ENCODE measurements around the gene PIK3R3. TPM values are rescaled to one million over a fixed set of nuclear protein-coding genes. Genes with fewer than 3 reads are reported as not detected.

Gene PIK3R3
- total and polyA plus RNA-seq, 9 of the 15 experiments (the other 6 are each of a cell fraction or from before 2014, with no cell fraction given): 1.4 to 7.7 (median 4.6) TPM

DNA sequence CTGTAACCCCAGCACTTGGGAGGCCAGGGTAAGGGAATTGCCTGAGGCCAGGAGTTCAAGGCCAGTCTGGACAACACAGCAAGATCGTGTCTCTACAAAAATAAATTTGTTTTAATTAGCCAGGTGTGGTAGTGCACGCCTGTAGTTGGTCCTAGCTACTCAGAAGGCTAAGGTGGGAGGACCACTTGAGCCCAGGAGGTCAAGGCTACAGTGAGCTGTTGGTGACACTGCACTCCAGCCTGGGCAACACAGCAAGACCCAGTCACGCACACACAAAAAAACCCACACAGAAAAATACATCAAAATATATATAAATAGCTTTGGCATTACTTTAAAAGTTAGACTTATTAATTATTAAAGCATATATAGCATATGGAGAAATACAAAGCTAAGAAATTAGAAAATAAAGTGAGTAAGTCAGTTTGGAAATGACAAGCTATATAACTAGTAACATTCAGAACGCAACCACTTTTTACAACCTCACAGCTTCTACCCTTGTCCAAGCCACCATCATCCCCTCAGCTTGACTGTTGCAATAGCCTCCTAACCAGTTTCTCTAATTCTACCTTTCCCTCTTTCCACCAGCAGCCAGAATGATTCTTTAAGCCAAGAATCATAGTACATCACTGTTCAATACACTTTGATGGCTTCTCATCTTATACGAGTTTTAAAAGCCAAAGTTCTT is 14.5 kb downstream of the PIK3R3 start:
- no peaks in the 10 kb centered on the region for H3K9me1 ChIP-seq (ENCODE audit: control insufficient read depth, insufficient read depth, low read length)
- TF ChIP-seq ZNF121 (CRISPR knock-in tag; conservative IDR thresholded peaks at IDR 0.05): peak; percentile 81
- TF ChIP-seq, protein P1, sequence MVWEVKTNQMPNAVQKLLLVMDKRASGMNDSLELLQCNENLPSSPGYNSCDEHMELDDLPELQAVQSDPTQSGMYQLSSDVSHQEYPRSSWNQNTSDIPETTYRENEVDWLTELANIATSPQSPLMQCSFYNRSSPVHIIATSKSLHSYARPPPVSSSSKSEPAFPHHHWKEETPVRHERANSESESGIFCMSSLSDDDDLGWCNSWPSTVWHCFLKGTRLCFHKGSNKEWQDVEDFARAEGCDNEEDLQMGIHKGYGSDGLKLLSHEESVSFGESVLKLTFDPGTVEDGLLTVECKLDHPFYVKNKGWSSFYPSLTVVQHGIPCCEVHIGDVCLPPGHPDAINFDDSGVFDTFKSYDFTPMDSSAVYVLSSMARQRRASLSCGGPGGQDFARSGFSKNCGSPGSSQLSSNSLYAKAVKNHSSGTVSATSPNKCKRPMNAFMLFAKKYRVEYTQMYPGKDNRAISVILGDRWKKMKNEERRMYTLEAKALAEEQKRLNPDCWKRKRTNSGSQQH (CRISPR knock-in tag; IDR thresholded peaks at IDR 0.05): no peak
- WGBS (ENCODE audit: insufficient coverage, low coverage, missing lambda C conversion rate): 67% methylated on average over 5 of the region's 5 CpGs
- BruUV-seq (replicated peaks): no TSS peak
- H3K79me2 ChIP-seq (ENCODE audit: control insufficient read depth, insufficient read depth, low read length): no peaks in the 10 kb centered on the region
- H2AFZ ChIP-seq (ENCODE audit: low read depth, low read length): no peak overlapping the region
- no peak overlapping the region for H3K27ac ChIP-seq (ENCODE audit: extremely low read depth, low read depth, low read length)
- H3K4me2 ChIP-seq (ENCODE audit: insufficient read depth, low read length): no peak overlapping the region
- FAIRE-seq (no peak), ATAC-seq (no peak), DNase-seq (ENCODE audit: extremely low read depth in 1 of 4, low spot score in 3 of 4) (no peak)
- H4K20me1 ChIP-seq (replicated peaks; ENCODE audit: control insufficient read depth, insufficient read depth, low read length): no peaks in the 10 kb centered on the region
- no peaks in the 10 kb centered on the region for H3K9me3 ChIP-seq (replicated peaks; ENCODE audit: control insufficient read depth, insufficient read depth, low read depth, low read length)
- in situ Hi-C loops (cut with MboI): no loop called here
- intact Hi-C loops (cut with micrococcal nuclease): no loop called here
- ChIA-PET POLR2A (interaction anchor here (0.5 to 2.4 kb wide), 8 partner anchors 9 to 143 kb away, joined by 3 to 14 read pairs (median 4); partner anchors contain the start of gene PIK3R3), CTCF (ENCODE audit: low intra/inter-chr PET ratio) (no interaction called here)
- no peak overlapping the region for H3K4me3 ChIP-seq
- H3K27me3 ChIP-seq (ENCODE audit: control insufficient read depth in 2 of 2, insufficient read depth in 2 of 2, low read length in 2 of 2): no peaks in the 10 kb centered on the region
- H3K36me3 ChIP-seq (ENCODE audit: control insufficient read depth, insufficient read depth, low read length): no peaks in the 10 kb centered on the region
- H3K4me1 ChIP-seq (replicated peaks in 1 of 2; ENCODE audit: control insufficient read depth in 2 of 2, insufficient read depth in 2 of 2, low read length in 2 of 2): peaks cover 7 to 11% of the 10 kb centered on the region in 2 experiments; a peak in 4 of 5 replicates
- no peak overlapping the region for H3K9ac ChIP-seq (ENCODE audit: insufficient read depth in 1 of 2, low read depth in 2 of 2, low read length in 2 of 2)

Measured in K562 (cell line).